HG03457 (cell line): ENCODE results near the gene NUAK1.
"Not testable (repeated sequence)": the region's sequence is repeated elsewhere in the genome, so short reads cannot be mapped to it uniquely, and the experiment has no call there.

ENCODE experiments used
- ATAC-seq: cut with Tn5 transposase; IDR thresholded peaks from one replicate; pipeline ENCODE4 v1.9.1; 2021; ENCODE audit warnings: moderate number of reproducible peaks; ENCODE audit not compliant: unreplicated experiment

NUAK1 gene

DNA sequence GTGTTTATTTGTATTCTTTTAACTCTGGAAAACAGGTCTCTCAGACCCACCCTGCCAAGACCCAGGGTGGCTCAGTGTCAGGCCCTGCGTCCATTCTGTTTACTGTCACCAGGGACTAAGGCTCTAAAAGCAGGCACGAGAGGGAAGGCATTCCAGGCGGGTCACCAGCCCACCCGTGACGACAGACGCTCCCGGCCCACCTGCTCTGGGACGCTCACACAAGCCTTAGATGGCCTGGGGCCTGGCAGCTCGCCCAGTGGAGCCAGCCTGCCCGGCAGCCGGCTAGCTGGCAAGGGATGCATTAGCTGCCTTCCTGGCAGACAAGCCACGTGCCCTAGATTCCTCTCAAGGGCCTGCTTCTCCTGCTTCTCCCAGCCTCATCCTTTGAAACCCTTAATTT, 9.2 kb upstream of the NUAK1 start:
- ATAC-seq = no peak

DNA sequence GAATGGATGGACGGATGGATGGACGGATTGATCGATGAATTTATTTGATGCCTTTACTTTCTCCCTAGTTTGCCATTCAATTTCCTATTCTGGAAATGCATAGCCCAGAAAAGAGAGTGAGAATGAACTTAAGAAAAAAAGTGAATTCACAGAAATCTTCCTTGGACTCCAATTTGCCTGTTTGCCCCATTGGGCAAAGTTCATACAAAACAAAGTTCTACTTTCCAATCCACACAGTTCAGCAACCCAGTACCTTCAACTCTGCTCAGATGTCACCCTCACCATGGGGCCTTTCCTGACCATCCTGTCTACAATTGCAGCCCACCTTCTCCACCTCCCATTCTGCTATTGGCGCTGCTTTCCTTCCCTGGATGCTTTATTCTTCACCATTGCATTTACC, 8.2 kb upstream of the NUAK1 start:
- ATAC-seq = no peak

- ATAC-seq = no peak
These were observed 7.0 kb upstream of the NUAK1 start for GRCh38 chr12:106145539-106146447.

DNA sequence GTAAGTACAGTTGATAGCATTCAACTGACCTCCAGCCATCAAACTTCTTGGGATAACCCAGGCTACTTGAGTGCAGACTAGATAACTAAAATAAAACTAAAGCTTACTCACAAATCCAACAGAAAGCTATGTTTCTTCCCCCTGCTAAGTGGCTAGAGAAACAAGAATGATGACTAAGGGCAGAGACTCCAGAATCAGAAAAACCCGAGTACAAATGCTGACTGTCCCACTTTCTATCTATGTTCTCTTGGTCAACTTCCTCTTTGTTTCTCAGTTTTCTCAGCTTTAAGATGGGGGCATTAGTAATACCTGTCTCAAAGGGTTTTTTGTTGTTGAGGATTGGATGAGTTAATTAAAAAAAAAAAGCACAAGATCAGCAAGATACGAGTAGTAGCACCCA, 6.1 kb upstream of the NUAK1 start:
- ATAC-seq = no peak

DNA sequence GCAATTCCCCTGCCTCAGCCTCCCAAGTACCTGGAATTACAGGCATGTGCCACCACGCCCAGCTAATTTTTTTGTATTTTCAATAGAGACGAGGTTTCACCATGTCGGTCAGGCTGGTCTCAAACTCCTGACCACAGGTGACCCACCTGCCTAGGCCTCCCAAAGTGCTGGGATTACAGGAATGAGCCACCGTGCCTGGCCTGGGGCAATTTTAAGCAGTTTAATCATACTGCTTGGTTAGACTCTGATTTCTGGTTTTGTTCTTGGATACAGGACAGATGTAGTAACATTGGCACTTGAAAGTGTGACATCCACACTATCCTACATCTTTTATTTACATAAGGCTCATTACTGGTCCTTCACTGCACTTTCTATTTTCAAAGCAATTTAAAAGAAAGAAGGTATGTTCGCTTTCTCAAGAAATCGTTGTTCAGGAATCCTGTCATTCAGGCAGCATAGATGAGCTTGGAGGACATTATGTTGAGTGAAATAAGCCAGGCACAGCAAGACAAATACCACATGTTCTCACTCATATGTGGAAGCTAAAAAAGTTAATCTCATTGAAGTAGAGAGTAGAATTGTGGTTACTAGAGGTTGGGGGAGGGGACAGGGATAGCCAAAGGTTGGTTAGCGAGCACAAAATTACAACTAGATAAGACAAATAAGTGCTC, 4.0 kb upstream of the NUAK1 start:
- no peak for ATAC-seq

- ATAC-seq = not testable (repeated sequence)
These were observed 3.2 kb upstream of the NUAK1 start for GRCh38 chr12:106141920-106142319.

DNA sequence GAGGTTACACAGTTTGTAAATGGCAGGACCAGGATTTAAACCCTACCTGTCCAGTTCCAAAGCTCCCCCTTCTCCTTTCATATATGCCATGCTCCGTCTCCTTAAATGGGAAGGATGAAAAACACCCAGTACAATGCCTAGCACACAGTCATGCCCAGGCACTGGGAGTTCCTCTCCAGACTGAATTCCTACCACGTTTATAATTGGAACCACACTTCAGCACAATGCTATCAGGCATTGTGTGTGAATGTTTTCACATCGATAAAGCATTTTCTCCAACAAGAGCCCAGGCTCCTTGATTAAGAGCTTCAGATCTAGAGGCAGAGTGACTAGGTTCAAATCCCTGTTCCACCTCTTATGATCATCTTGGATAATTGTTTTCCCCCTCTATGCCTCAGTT, 2.7 kb upstream of the NUAK1 start:
- ATAC-seq = no peak

- no peak for ATAC-seq
These were observed 2.2 kb upstream of the NUAK1 start for GRCh38 chr12:106141003-106141402.

- ATAC-seq = no peak
These were observed 1.7 kb upstream of the NUAK1 start for GRCh38 chr12:106140223-106140986.

GRCh38 chr12:106139422-106140171, 843 bp upstream of the NUAK1 start:
- no peak for ATAC-seq

DNA sequence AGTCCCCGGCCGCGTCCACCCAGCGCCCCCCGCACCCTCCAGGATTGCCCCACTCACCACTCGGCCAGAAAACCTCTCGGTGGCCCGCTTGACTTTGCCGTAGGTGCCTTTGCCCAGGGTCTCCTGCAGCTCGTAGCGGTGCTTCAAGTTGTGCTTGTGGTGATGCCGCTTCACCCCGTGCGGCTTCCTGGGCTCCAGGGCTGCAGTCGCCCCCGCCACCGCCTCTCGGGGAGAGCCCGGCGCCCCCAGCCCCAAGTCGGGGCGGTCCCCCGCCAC, 459 bp downstream of the NUAK1 start:
- ATAC-seq = no peak

GRCh38 chr12:106137530-106138356, 1.0 kb downstream of the NUAK1 start:
- no peak for ATAC-seq

DNA sequence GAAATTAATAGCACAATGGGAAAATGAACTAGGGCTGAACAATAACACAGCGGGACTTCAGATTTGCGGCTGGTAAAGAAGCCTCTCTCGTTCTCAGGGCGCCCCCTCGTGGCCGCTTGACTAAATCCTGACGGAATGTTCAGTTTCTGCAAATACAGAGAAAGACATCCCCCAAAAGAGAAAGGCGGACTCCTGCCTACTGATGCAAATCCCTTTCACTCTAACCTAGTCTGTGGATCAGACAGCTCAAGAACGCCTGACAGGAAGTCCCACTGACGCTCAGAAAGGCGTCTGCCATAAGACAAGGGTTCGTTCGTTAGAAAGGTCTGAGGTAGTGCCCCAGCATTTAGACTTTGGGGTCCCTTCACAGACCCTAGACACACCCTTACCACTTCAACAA, 2.5 kb downstream of the NUAK1 start:
- ATAC-seq = no peak

DNA sequence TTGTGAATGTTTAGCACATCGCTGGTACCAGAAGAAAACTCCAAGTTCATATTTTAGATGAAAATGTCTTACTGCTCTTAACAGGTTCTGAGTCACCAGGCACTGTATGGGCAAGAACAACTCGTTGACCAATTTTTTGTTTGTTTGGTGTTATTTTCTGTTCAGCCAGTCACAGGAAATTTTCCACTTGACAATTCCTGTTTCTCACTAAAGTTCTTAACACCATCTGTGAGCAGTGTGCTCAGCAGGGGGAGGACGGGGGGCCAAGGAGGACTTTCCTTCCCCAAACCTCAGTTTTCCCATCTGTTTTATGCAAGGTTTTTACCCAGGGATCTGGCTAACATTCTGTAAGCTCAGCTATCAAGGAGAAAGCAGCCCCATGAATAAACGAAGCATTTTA, 3.0 kb downstream of the NUAK1 start:
- ATAC-seq = no peak

DNA sequence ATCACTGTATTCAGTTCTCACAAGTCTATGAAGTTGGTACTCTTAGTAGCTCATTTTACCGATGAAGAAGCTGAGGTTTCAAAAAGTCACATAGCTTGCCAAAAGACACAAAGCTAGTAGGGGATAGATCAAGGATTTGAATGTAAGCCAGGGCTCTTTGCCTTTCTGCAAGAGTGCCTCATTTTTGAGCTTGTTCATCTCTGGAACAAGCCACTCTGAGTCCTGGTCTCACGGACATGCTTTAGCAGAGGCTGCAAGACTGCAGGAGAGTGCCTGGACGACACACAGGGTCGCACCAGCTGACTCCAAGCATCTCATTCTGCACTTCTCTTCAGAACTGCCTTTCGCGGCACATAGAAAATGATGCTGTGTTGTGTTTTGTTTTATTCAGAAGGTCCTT, 3.7 kb downstream of the NUAK1 start:
- ATAC-seq = no peak

DNA sequence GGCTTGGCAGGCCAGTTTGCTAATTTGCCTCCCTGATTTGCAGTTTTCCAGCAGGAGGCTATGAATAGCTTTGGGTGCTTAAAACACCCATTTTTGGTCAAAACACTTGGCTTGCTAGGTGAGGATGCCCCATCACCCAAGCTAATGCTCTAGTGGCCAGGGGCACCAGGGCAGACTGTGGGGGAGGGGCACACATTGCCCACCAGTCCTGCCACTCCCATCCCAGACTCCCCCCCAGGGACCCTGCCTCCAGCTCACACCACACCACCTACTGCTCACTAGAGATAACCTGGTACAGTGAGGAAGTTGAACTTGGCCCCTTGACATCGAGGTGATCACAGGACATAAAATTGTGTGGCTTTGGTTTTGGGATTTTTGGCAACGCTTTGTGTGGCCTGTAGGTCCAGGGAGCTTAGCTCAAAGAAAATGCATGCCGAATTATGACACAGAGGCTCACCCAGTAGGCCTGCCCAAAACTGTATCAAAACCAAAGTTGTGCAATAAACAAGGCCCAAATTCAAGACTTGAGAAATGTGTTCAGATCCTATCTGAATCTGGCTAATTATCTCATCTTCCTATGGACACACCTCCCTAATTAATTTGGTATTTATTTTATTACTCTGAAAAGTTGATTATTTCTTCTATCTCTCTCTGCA, 4.3 kb downstream of the NUAK1 start:
- no peak for ATAC-seq

DNA sequence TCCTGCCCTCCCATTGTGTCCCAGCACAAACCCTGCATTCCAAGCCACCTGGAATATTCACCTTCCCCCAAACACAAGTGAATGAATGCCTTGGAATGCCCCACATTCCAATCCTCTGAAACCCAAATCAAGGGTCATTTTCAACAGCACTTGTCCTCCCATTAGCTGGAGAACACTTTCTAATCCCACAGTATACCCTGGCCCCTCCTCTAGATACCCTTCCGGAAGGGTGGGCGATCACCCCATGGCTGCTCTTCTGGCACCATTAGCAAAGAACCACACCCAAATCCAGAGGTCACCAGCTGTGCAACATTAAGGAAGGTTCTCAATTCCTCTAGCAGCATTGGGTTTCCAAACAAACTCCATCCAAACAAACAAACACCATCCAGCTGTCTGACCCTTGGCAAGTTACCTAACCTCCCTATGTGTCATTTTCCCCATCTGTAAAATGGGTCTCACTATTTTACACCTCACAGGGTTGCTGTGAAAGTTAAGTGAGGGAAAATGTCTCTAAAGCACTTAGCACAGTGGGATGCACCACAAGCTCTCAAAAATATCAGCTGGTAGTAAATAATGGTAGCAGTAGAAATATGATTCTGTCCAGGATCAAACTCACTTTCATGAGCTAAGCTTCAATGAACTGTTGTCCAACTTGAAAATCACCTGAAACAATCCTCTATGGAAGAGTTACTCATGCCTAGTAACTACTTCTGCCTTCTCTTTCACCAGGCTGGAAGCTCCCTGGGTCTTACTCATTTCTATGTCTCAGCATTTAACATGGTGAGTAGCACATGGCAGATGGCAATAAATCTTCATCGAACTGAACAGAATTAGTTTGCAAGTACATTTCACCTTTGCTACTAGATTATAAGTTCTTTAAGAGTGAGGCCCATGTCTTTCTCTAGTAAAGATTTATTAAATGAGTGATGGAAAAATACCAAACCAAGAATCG, 5.3 kb downstream of the NUAK1 start:
- ATAC-seq = no peak
